Activated naive CD8-positive, alpha-beta T cell treated with anti-CD3 and anti-CD28 coated beads, Interleukin-2, amount 50 U/mL, for 16 hours (primary cell): Measurements from ENCODE around the gene TMEM125.

ENCODE experiments used
- DNase-seq: peaks from one replicate; pipeline ENCODE4 v3.0.0-alpha.2; 2020; ENCODE audit warnings: low read depth, low spot score

The TMEM125 gene

GRCh38 chr1:43269627-43270375 lies at the start of gene TMEM125:
TMEM125 (plus strand) TSS chr1:43269983; CDS start chr1:43272723, 2,740 bp downstream.
- DNase-seq, result no peak

GRCh38 chr1:43220905-43221778 lies 48.6 kb upstream of the TMEM125 start:
- DNase-seq, result no peak

- DNase-seq, result no peak
Measured at GRCh38 chr1:43221797-43222196, 48.0 kb upstream of the TMEM125 start.

- DNase-seq, result no peak
Measured at GRCh38 chr1:43222879-43223278, 46.9 kb upstream of the TMEM125 start.

- no peak for DNase-seq
Measured at GRCh38 chr1:43225168-43225567, 44.6 kb upstream of the TMEM125 start.

DNA sequence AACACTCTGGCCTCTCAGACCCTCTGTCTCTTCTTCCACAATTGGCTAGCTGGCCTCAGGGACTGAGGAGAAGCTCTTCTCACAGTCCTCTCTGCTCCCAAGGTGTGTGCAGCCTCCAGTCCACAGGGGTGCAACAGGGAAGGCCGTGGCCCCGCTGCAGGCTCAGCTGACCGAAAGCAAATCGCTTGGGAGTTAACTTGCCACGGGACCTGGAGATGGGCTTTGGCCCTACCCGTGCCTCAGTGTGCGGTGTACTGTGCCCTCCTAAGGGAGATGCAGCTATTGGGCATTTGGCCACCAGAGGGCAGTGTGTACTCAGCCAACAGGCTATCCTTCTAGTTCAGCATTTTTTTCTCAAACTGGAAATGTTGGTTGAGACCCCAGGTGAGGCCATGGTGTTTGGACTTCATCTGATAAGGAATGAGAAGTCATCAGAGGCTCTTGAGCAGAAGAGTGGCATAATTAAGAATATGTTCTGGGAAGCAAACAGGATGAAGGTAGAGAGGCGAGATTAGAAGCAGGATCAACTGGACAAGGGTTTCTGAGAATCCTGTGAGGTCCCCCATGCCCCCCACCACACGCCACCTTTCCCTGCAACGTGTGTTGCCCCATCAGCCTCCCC lies 42.5 kb upstream of the TMEM125 start:
- DNase-seq, result peak; percentile 71

DNA sequence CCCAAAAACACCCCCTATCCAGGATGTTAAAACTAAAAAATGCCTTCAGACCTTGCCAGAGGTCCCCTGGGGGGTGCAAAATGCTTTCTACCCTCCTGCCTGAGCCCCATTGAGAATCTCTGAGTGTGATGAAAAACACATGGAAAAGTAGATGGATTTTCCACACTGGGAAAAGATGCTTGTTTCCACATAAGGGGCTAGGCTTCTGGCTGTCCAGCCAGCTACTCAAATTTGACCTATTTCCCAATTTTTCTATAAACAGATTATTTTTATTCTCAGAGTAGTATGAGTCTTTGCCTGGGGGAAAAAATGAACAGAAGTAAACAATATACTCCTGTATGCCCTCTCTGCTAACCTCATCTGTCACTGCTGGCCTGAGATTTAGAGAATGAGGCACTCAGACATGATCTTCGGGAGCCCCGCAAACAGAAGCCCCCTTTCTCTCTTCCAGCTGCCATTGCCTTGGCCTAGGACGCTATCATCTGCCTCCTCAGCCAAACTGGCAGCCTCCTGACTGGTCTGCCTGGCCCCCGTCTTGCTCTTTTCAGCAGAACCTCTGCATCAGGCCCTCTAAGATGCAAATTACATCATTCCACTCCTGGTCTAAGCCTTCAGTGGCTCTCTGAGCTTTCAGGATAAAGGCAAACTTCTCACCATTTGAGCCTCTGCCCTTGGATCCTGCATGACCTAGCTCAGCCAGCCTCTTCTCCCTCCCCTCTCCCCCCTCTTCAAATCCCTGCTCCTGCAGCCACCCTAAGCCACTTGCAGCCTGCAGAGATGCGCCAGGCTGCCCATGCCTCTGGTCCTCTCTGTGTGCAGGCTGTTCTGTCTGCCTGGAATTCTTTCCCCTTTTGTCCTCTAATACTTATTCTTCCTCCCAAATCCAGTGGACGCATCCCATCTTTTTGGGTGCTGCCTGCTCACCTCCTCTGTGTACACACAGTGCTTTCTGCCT lies 39.7 kb upstream of the TMEM125 start:
- no peak for DNase-seq

- DNase-seq, result no peak
Measured at GRCh38 chr1:43232074-43232473, 37.7 kb upstream of the TMEM125 start.

GRCh38 chr1:43232482-43232881 lies 37.3 kb upstream of the TMEM125 start:
- no peak for DNase-seq

GRCh38 chr1:43233631-43234030 lies 36.2 kb upstream of the TMEM125 start:
- no peak for DNase-seq

DNA sequence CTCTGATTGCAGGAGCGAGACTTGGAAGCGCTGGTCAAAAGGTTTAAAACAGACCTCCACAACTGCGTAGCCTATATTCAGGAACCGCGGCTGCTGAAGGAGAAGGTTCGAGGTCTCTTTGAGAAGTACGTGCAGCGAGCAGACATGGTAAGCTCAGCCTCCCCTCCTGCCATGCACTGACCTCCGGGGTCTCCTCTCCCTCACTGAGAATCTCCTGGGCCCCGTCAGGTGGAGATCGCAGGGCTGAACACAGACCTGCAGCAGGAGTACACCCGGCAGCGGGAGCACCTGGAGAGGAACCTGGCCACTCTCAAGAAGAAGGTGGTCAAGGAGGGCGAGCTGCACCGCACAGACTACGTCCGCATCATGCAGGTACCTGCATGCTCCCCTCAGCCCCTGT lies 35.5 kb upstream of the TMEM125 start:
- no peak for DNase-seq

GRCh38 chr1:43235040-43235439 lies 34.7 kb upstream of the TMEM125 start:
- no peak for DNase-seq

DNA sequence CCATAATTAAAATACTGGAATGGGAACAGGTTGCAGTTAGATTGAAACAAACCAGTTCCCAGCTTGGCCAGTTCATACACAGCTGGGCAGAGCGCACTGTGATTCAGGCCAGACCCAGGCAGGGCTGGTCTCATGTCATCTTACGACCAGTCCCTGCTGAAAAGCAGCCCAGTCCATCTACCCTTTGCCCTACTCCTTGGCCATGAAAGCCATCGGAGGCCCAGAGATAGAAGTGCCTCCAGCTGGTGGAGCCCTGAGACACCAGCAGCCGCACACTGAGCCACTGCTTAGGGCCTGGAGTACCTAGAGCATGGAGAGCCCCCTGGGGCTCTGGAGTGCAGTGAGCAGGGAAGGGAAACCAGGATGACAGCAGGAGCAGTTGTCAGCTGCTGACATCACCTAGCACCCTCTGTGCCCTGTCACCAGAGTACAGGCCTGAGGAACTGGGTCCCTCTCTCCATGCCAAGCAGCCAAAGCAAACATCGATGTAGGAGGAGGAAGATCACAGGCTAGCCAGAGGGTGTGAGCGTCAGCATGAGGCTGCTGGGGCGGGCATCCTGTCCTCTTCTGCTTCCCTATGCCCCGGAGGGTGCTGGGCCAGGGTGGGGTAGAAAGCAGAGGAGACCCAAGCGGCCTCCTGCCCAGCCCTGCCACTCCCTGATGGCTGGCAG lies 34.2 kb upstream of the TMEM125 start:
- no peak for DNase-seq

DNA sequence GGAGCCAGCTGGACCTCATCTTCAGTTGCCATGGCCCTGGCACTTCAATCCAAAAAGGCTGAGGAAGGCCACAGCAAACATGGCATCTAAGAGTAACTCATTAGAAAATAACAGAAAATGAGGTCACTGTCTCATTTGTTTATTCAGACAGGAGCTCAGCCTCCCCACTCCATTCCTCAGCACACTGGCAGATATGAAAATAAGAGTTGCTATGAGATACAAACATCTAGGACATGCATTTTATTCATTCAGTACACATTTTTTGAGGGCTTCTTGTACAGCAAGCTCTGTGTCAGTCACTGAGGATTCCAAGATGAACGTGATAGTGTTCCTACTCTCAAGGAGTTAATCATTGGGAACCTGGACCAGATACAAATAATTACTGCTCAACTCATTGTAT lies 32.7 kb upstream of the TMEM125 start:
- no peak for DNase-seq

GRCh38 chr1:43238085-43238484 lies 31.7 kb upstream of the TMEM125 start:
- DNase-seq, result no peak

DNA sequence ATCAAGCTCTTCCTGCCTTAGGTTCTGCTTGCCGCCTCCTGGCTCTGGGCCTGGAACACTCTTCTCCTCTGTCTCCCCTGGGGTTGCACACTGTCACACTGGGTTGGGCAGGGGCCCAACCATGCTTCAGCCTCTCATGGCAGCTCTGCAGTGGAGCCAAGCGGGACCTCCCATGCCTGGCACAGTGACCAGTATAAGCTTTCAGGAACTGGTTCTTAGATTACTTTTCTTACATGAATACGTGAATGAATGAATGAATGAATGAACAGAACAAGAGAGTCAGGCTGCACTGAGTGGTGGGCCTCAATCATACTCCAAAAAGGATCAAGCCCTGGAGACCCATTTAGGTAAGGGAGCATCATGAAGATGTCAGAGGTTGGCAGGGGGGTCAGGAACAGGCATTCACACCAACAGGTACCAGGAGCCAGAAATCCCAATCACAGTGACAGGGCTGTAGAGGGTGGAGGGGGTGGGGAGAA lies 30.8 kb upstream of the TMEM125 start:
- DNase-seq, result no peak

GRCh38 chr1:43239484-43239883 lies 30.3 kb upstream of the TMEM125 start:
- DNase-seq, result no peak

DNA sequence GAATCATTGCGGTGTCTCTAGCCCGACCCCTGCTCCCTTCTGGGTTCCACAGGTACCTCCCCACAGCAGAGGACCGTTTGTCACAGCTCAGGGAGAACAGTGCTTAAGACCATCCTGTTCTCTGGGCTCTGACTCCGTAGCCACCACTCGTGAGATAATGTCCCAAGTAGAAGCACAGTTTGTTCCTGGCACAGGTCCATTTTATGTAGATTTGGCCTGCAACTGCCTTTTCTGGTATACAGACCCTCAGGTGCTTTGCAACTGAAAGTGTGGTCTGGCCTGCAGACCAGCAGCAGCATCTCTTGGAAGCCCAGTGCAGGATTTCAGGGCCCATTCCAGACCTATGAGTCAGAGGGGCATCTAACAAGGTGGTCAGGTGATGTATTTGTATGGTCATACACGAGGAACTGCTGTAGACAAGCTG lies 28.4 kb upstream of the TMEM125 start:
- DNase-seq, result no peak

- DNase-seq, result no peak
Measured at GRCh38 chr1:43243299-43243698, 26.5 kb upstream of the TMEM125 start.

- no peak for DNase-seq
Measured at GRCh38 chr1:43246466-43247213, 23.1 kb upstream of the TMEM125 start.
